GM21423 (cell line): ENCODE results near the gene RAD51B.
"Not testable (repeated sequence)": the region's sequence is repeated elsewhere in the genome, so short reads cannot be mapped to it uniquely, and the experiment has no call there.

ENCODE experiments used
- ATAC-seq: cut with Tn5 transposase; IDR thresholded peaks from one replicate; pipeline ENCODE4 v1.9.1; 2021; ENCODE audit warnings: mild to moderate bottlenecking, moderate library complexity; ENCODE audit not compliant: unreplicated experiment

RAD51B gene

DNA sequence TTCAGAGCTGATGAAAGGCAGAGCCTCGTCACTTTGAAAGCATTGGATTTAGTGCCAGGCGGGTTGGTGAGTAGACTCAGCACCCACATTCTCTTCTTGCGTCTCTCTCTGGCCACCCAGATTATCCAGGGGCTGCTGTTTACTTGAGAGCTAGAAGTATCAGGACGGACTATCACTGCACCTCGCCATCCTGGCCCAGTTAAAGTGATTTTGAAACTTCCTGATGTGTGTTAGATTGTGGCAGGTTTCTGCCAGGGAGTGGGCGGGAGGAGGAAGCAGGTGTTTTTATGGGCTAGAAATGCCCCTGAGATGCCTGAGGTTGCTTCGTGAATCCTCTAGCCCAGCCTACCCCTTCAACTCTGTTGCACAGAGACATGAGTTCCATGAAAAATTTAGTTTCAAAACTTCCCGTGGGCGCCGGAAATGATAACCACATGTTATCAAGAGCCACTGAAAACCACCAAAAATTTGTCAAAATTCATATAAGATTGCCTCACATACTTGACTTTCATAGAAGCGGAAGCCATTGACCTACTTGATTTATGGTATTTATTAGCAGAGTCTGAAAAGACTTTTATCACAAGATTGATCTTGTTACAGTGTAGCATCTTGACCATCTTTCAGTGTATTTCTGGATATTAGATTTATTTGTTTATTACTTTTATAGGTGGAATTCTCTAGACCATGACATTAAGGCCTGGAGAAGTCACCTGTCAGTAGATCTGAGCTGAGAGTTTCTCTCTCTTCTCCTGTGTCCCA, 466.0 kb downstream of the RAD51B start:
- ATAC-seq = no peak

- no peak for ATAC-seq
Measured at GRCh38 chr14:68286667-68287066, 467.1 kb downstream of the RAD51B start.

GRCh38 chr14:68289452-68289851, 469.9 kb downstream of the RAD51B start:
- not testable (repeated sequence) for ATAC-seq

GRCh38 chr14:68291820-68292219, 472.2 kb downstream of the RAD51B start:
- ATAC-seq = no peak

DNA sequence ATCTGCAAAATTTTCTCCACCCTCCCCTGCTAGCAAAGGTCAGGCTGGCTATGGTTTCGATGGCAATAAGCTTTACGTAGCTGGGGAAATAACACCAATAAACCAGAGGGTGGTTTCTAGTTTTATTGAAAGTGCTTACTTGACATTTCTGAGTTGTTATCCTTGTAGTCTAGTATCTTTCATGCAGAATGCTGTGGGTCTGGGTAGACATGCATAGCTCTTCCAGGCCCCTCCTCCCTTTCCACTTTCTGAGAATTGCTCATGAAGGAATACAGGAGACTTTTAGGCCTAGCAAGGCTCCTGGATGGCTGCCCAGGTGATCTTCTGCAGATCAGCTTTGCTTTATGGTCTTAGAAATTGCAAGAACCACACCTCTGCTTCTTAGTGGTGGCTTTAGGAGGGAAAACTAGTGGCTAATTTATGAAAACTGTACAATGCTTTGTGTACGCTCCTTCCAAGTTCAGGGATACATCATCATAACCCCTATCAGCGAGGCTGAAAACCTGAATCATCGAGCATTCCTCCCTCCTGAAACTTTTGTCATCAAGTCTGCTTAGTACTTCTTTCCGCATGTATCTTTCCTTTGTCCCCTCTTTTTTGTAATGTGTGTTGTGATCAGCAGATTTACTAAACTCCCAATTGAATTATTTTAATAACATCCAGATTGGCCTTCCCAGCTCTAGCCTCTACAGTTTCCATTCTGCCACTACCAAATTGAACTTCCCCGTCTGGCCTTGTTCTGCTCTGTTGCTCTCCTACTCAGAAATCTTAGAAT, 473.0 kb downstream of the RAD51B start:
- no peak for ATAC-seq

- ATAC-seq = no peak
Measured at GRCh38 chr14:68293404-68293803, 473.8 kb downstream of the RAD51B start.

DNA sequence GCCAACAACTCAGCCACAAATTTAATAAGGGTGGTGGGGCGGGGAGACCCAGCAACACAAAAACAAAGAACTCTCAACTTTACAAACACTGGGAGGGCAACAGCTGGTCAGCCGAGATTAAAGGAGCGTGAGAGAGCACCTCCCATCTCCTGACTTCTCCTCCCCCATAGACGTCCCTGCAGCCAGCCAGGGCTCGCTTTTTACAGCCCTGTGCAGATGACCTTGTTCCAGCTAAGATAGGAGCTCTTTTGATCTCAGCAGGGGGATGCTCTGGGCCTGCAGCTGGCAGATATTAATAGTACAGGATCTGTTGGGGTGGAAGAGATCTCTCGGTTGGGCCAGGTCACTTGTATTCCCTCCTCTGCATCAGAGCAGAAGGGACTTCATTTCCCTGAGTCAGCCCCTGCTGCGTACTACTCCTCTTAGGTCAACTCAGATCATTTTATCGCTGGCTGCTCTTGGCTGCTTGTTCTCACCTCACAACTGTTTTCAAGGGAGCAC, 475.8 kb downstream of the RAD51B start:
- no peak for ATAC-seq

GRCh38 chr14:68297039-68297438, 477.5 kb downstream of the RAD51B start:
- ATAC-seq = no peak

DNA sequence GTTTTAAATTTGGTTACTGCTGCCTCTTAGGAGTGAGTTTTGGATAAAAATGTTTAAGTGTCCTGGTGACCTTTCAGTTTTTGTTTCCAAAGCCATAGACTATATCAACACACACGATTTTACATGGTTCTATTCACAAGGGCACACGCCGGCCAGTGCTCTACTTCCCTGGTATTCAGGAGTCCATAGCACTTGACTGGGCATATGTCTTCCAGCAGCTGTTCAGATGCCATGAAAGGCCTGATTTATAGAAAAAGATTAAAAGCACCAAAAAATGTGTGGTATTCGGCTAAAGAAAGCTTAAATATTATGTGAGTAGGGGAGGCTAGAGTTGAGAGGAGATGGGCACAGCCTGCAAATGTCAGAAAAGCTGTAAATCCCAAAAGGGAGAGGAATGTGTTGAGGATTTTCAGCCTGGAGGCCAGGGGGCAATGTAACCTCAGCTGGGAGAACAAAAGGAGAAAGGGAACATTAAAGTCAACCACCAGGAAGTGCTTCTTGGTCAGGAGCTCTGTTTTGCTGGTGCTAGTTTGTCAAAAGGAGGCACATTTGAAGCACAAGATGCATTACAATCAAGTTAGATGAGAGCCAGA, 478.4 kb downstream of the RAD51B start:
- ATAC-seq = no peak

DNA sequence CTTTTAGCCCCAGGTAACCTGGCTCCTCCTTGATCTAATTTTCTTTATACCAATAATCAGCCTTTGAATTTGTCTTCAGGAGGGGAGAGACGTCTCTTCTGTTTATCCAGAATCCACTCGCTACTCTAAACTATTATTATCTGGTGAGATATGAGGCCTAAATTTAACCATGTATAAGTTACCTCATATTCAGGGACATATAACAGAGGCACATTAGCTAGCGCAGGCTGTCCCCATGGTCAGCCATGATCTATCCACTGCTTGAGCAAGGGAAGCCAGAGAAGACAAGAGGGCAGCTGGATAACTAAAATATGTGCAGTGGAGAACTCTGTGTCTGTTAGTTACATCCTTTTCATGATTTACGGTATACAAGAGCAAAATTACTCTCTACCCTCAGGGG, 481.0 kb downstream of the RAD51B start:
- no peak for ATAC-seq

- no peak for ATAC-seq
Measured at GRCh38 chr14:68301219-68301618, 481.6 kb downstream of the RAD51B start.

GRCh38 chr14:68302938-68303337, 483.4 kb downstream of the RAD51B start:
- not testable (repeated sequence) for ATAC-seq

DNA sequence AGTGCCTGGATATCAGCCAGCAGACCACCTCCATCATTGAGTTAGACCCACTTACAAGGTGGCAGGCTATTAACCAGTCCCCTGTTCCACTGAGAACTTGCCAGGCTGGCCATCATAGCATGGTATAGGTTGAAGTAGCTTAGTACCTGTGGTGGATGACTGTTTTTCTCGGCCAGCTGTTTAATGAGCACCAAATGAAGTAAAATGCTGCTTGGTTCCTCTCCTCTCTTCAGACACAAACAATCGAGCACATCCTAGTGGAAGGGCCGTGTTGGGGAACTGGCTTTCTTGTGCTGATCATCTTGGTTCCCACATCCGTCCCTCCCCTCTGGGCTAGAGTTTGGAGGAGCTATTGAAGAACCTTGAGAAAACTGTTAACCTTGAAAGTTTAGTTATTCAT, 486.2 kb downstream of the RAD51B start:
- peak; percentile 24 for ATAC-seq

GRCh38 chr14:68306265-68306933, 486.8 kb downstream of the RAD51B start:
- peak; percentile 65 for ATAC-seq

GRCh38 chr14:68306934-68307789, 487.6 kb downstream of the RAD51B start:
- no peak for ATAC-seq

DNA sequence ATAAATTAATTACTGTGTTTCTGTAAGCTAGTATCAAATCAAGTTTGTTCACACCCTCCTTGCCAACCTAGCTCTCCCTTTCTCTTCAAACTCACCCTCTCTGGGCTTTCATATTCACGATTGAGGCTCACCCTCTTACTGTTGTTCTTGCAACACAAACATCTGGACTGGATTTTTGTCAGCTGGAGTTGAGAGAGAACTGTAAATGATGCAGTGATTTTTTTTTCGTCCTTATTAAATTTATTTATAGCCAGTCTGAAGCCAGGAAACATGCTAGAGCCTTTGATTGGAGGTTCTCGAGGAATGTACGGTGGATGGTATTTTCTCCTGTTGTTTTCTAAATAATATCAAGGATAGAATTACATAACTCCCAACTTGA, 488.2 kb downstream of the RAD51B start:
- no peak for ATAC-seq

DNA sequence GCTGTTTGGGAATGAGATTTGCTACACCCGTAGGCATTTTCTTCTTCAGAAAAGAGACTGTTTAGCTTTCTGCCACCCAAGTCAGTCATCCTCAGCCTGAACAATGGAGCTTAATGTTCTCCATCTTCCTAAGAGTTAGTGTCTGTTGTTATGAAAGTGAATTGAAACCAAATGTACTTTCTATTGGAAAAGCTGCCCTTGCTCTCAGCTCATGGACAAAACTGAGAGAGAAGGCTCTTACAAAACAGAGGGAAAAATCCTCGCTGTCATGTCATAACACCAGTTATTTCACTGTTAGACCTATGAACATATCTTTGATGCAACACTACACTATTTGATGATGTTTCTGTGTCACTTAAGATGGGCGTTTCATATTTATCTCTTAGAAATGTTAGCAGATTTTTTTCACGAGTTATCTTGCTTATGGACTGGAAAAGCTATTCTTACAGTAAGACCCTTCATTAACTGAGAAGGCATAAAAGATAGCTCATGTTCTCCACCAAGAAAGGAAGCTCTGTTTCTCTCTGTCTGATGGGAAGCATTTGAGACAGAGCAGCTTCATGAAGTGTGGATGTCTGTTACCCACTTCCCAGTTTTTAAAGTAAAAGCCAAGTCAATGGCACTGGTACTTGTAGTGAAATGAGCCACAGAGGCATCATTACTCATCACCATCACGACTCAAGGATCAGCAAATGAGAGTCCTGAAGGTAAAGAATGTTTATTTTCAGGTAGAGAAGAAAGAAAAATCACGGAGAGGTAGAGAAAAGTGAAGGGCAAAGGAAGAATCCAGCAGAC, 489.3 kb downstream of the RAD51B start:
- ATAC-seq = no peak

GRCh38 chr14:68309616-68310015, 490.0 kb downstream of the RAD51B start:
- no peak for ATAC-seq

- ATAC-seq = no peak
Measured at GRCh38 chr14:68312300-68312699, 492.7 kb downstream of the RAD51B start.
